ENCODE data around the gene AMELX.

The AMELX gene

DNA sequence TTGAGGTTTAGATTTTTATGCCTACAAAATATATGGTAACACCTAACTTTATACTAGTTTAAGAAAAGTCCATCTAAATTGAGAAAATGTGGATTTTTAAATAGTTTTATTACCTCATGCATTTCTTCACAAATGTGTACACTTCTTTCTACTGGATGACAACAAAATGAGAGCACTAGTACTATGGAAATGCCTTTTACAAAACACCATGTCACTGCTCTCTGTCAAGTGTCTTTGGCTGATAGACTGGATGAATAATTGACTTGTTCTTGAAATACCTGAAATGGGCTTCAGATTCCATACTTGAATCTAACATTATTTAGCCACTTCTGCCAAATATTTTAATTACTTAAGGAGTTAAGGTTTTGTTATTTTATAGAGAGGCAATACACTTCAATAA is 49.5 kb downstream of the AMELX start:
- TF ChIP-seq, protein P1, sequence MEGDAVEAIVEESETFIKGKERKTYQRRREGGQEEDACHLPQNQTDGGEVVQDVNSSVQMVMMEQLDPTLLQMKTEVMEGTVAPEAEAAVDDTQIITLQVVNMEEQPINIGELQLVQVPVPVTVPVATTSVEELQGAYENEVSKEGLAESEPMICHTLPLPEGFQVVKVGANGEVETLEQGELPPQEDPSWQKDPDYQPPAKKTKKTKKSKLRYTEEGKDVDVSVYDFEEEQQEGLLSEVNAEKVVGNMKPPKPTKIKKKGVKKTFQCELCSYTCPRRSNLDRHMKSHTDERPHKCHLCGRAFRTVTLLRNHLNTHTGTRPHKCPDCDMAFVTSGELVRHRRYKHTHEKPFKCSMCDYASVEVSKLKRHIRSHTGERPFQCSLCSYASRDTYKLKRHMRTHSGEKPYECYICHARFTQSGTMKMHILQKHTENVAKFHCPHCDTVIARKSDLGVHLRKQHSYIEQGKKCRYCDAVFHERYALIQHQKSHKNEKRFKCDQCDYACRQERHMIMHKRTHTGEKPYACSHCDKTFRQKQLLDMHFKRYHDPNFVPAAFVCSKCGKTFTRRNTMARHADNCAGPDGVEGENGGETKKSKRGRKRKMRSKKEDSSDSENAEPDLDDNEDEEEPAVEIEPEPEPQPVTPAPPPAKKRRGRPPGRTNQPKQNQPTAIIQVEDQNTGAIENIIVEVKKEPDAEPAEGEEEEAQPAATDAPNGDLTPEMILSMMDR (IDR thresholded peaks at IDR 0.05; ENCODE audit: low read depth, low read length) = no peak

DNA sequence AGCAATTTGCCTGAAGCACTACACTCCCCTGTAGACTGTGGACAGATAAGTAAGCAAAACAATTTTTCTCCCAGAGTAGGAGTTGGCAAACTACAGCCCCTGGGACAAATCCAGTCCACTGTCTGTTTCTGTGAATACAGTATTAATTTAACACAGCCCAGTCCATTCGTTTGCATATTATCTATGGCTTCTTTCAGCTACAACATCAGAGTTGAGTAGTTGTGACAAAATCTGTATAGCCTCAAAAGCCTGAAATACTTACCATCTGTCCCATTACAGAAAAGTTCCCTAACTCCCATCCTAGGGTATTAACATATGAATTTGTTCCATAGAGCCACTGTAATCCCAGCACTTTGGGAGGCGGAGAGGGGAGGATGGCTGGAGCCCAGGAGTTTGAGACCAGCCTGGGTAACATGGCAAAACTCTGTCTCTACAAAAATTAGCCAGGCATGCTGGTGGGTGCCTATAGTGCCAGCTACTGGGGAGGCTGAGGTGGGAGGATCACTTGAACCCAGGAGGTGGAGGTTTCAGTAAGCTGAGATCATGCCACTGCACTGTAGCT is 53.0 kb downstream of the AMELX start:
- H3K4me3 ChIP-seq (ENCODE audit: low read depth, low read length) = no peak overlapping the region
- TF ChIP-seq, protein P1 (IDR thresholded peaks at IDR 0.05; ENCODE audit: low read depth, low read length) = no peak

More for the DNA sequence above, 49.5 kb downstream of the AMELX start:
- H3K4me3 ChIP-seq (ENCODE audit: low read depth, low read length) = no peak overlapping the region

DNA sequence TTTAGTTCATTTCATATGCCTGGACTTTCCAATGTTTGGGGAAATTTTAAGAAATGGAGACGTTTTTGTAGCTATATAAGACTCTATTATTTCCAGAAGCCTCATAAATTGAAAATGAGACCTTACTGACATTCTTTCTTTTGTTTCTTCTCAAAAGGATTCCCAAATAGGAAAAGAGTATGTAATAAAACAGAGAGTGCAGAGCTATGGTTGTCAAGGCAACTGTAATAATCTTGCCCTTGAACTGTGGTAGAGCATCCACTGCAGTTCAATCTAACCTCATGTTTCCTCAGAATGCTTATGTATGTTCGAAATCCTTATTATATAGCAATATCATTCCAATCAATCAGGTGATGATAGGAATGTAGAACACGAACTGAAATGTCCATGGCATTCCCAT is 54.1 kb downstream of the AMELX start:
- TF ChIP-seq, protein P1 (IDR thresholded peaks at IDR 0.05; ENCODE audit: low read depth, low read length) = no peak
- H3K4me3 ChIP-seq (ENCODE audit: low read depth, low read length) = no peak overlapping the region

DNA sequence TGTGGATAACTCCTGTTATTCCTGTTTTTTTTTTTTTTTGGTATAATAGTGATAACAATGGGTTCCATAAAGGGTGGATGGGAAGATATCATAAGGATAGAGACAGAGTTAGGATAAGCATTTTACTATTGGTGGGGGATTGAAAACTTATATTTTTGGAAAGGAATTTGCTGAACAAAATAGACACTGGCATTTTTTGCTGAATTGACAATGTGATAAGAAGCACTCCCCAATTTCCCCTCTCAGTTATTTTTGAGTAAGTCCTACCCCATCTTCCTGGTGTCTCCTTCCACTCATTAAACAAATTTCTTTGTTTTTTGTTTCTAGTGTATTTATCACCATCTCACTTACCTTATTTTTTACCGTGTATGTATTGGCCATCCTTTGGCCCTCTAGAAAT is 55.8 kb downstream of the AMELX start:
- TF ChIP-seq, protein P1 (IDR thresholded peaks at IDR 0.05; ENCODE audit: low read depth, low read length) = no peak
- no peak overlapping the region for H3K4me3 ChIP-seq (ENCODE audit: low read depth, low read length)

DNA sequence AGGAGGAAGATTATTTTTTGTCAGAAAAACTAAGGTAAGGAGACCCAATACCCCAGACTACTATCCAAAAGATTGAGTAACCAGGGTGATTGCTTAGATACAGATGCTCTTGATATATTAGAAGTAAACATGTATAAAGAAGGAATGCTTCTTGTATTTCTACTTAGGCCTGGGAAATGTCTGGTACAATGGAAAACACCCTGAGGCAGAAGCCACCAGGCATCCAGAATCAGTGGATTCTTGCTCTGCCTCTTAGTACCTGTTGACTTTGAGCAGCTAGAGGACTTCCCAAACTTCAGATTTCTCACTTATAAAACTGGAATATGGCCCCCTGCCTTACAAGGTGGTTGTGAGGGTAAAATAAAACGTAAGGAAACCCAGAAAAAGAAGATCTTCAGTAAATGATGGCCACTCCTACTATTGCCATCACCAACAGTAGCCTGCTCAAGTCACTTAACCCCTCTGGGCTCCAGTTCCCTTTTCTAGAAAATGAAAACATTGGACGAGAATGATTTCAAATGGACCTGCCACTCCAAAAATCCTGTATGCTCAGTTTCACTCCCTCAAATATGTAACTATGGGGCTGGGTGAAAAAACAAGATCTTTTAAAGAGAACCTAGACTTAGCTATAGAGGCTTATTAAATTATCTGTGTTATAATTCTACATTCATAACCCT is 56.6 kb downstream of the AMELX start:
- H3K4me3 ChIP-seq (ENCODE audit: low read depth, low read length) = no peak overlapping the region
- TF ChIP-seq, protein P1 (IDR thresholded peaks at IDR 0.05; ENCODE audit: low read depth, low read length) = no peak

Measured in WI38 (cell line).